Amniotic stem cell (primary cell): ENCODE results near the gene REL.
"Not testable (repeated sequence)": the region's sequence is repeated elsewhere in the genome, so short reads cannot be mapped to it uniquely, and the experiment has no call there.

Experiments used
- DNase-seq: peaks from one replicate; lab custom pipeline; 2025; lab: John Stamatoyannopoulos, UW

The REL gene

GRCh38 chr2:60881047-60881932, at the start of gene REL:
Gene REL, plus strand, starts transcription at chr2:60881574. Its CDS starts 267 bp downstream, at chr2:60881841.
- DNase-seq, result peak; percentile 79

- DNase-seq, result no peak
Measured at GRCh38 chr2:60831921-60832320, 49.5 kb upstream of the REL start.

DNA sequence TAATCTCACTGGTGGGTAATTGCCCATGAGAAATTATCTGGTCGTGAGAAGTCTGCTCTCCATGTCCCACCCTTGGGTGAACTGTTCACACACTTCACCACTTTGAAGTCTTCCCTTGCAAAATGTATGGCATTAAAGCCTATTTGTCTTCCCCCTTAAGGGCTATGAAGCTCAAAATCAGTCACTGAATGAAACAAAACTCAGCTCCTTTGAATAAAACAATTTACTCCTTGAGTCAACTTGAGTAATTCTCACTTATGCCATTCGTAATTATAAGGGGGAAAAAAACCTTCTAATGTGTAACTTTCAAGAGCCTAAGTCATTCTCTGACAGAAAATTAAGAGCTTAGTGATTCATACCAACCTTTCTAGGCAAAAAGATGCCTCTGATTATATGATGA, 48.8 kb upstream of the REL start:
- DNase-seq, result no peak

GRCh38 chr2:60834270-60834717, 47.1 kb upstream of the REL start:
- DNase-seq, result no peak

DNA sequence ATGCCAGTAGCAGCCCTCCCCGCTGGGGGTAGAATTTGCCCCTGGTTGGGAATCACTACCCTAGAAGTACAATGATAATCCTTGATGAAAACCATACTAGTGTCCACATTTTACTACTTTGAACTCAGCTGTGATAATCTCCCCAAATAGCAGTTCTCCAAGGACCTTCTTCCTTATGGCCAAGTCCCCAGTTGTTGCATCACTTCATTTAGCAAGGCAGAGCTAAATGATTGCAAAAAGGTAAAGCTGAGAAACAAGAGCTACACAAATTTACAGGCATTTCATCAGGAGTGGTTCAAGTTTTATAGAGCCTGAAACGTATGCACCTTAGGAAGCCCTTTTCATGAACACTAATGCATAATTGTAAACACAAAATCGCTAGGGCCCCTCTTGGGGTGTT, 44.9 kb upstream of the REL start:
- DNase-seq, result no peak

- DNase-seq, result no peak
Measured at GRCh38 chr2:60837123-60837522, 44.3 kb upstream of the REL start.

DNA sequence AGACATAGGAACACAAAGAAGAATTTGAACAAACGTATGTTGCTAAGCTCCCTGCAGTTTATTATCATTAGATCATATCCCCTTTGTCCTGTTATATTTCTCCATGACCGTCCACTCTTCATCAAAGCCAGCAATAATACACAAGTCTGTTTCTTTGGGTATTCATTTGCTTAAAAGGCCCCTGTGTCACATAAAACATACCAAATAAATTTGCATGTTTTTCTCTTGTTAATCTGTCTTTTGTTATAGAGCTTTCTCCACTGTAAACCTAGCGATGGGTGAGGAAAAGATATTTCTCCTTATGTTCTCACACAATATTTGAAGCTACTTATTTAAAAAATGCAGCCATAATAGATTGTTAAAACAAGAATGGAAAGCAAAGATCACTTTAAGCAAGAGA, 42.9 kb upstream of the REL start:
- DNase-seq, result no peak

DNA sequence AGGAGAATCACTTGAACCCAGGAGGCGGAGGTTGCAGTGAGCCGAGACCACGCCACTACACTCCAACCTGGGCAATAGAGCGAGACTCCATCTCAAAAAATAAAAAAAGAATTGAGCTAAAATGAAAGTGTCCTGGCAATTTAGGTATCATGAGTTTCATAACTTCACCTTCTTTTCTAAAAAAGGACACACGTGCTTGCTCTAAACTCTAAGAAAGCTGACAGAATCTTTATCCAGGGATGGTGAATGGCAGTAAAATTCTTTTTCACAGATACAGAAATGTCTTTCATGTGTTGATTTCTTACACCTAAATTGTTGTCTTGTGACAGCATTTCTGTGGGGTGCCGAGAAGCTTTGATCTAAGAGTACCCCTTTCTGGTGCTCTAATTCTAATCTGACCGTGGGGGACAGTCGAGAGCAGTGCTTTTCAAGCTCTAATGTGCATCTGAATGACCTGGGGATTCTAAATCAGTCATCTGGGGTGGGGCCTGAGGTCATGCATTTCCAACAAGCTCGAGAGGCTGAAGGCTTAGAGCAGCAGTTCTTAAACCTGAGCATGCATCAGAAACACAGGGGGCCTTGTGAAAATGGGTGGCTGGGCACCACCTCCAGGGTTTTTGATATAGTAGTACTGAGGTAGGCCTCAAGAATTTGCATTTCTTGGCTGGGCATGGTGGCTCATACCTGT, 42.1 kb upstream of the REL start:
- DNase-seq, result no peak

DNA sequence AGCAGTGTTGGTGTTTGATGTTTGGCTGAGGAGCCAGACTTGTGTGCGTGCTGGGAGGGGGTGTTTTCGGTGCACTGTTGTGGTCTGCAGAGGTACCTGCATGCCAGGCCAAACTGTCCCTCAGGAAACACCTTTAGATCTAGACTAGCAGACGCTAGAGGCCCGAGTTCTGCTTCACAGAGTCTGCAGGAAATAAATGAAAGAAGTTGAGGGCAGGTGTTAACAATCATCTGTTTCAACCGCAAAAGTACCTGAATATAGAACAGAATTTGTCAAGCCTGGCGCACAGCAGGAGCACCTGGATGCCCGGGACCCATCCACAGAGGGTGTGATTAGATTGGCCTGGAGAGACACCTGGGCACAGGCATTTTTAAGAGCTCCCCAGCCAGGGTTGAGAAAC, 40.5 kb upstream of the REL start:
- no peak for DNase-seq

GRCh38 chr2:60843006-60843405, 38.4 kb upstream of the REL start:
- DNase-seq, result no peak

GRCh38 chr2:60844105-60844504, 37.3 kb upstream of the REL start:
- DNase-seq, result no peak

DNA sequence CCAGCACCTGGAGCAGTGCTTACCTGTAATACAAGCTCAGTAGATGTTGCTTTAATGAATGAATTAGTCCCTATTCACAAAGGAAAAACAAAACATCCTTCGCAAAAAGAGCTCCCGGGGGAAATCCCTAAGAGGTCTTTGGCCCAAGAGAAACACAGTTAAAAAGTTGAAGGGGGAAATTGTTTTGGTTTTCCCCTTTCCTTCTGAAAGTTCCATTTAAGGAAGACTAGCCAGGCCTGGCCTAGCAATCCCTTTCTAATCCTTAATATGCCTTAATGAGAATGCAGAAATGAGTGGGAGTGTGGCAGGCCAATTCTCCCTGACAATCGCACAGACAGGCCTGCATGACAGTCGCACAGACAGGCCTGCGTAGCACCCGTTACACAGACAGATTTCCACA, 33.5 kb upstream of the REL start:
- no peak for DNase-seq

- DNase-seq, result no peak
Measured at GRCh38 chr2:60849187-60849586, 32.2 kb upstream of the REL start.

GRCh38 chr2:60852282-60852860, 29.0 kb upstream of the REL start:
- no peak for DNase-seq

- DNase-seq, result no peak
Measured at GRCh38 chr2:60853531-60853930, 27.8 kb upstream of the REL start.

DNA sequence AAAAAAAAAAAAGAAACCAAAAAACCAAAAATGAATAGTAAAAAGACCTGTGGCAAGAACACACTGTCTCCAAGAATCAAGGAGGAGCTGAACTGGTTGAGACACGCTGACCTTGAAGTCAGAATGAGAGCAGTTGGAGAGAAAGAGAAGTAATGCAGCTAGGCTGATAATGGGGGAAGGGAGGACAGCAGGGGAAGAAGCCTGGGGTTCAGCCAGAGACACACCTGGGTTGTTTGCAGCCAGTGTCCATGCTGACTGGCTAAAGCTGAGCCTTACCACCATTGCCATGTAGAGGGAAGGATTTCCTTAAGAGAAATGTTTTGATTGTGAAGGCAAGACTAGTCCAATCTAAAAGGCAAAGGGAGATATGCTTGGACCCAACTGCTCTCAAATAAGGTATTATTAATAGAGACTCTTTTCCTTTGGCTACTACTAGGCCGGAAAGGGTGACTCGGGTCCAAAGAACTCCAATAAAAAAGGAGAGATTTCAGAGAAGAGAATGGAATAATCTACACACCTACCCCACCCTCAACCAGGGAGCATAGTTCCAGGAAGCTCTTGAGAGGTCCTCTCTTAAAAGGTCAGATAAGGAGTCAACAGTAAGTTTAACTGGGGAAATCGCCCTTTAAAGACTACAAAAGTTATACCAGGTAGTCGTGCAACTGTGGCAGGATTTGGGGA, 25.2 kb upstream of the REL start:
- DNase-seq, result no peak

DNA sequence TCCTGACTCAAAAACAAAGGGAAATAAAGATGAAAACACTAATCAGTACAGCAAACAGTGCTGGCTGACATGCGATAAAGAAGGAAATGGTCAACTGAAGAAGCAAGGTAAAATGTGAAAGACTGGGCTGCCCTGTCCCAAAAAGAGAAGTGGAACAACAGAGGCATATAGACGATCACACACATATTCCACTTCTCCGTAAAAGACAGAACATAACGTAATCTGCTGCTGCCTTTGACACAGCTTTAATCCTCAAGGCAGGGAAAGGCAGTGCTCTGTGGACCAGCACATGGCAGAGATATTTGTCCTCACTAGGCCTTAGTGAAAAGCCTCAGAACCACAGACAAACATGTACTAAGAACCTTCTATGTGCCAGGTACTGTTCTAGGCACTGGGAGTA, 24.3 kb upstream of the REL start:
- DNase-seq, result no peak

- DNase-seq, result no peak
Measured at GRCh38 chr2:60858897-60859311, 22.5 kb upstream of the REL start.

- no peak for DNase-seq
Measured at GRCh38 chr2:60861736-60862135, 19.6 kb upstream of the REL start.

DNA sequence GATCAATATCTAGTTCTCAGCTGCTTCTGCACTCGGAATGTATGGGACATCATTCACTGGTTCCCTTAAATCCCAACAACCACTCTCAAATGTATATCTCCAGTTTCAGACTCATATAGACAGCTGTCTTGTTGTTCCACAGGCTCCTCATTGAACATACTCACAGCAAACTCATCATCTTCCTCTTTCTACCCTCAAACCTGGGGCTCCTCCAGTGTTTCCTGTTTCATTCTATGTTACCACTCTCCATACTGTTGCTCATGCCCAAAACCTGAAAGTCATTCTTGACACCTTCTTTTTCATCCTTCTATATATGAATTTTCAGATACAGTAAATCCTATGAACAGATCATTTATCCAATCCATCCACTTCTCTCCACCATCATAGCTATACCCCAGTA, 18.7 kb upstream of the REL start:
- DNase-seq, result no peak

GRCh38 chr2:60865361-60865760, 16.0 kb upstream of the REL start:
- DNase-seq, result not testable (repeated sequence)

GRCh38 chr2:60867007-60867406, 14.4 kb upstream of the REL start:
- no peak for DNase-seq
